CD4-positive, alpha-beta T cell treated with Interleukin-17A for 1 hour (primary cell): ENCODE results near the gene UBE2O.

Experiments used
- DNase-seq: peaks from one replicate; pipeline ENCODE4 v3.0.0-alpha.2; 2020

UBE2O gene

GRCh38 chr17:76385892-76386786, 66.8 kb downstream of the UBE2O start:
- peak; percentile 88 for DNase-seq

DNA sequence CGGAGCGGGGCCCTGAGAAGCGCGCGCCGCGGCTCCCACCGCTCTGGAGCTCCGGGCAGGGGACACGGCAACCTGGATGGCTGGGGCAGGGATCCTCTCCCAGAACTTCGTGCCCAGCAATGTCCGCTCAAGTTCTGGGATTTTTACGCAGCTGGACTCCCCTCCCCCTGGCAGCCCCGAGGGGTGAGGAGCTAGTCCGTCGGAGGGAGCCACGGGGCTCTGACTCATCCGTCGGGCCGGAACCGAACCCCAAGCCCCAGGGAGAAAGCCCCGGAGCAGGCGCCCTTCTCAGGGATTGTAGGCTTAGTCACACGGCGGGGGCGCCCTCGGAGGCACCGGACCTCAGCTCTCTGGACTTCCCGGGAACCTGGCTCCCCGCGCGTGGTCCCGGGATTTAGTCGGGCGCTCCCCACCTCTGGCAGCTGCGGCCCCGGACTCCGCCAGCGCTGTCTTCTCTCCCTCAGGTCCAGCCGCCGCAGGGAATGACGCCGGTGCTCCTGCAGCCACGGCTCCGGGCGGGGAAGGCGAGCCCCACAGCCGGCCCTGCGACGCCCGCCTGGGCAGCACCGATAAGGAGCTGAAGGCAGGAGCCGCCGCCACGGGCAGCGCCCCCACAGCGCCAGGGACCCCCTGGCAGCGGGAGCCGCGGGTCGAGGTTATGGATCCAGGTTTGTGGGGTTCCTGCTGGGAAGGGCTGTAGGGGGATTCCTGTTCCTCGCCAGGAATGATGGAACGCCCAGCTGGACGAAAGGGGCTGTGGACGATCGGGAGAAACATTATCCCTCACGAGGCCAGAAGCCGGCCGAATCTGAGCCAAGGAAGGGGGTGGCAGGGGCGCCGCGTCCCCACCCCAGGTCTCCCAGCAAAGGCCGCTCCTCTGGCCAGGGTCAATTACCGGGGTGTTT, 67.7 kb downstream of the UBE2O start:
- peak; percentile 30 for DNase-seq

GRCh38 chr17:76384222-76384986, 68.5 kb downstream of the UBE2O start, which contains the start of gene SPHK1:
Gene SPHK1, plus strand, starts transcription at chr17:76384609. Its CDS starts 1,036 bp downstream, at chr17:76385645.
- peak; percentile 57 for DNase-seq

DNA sequence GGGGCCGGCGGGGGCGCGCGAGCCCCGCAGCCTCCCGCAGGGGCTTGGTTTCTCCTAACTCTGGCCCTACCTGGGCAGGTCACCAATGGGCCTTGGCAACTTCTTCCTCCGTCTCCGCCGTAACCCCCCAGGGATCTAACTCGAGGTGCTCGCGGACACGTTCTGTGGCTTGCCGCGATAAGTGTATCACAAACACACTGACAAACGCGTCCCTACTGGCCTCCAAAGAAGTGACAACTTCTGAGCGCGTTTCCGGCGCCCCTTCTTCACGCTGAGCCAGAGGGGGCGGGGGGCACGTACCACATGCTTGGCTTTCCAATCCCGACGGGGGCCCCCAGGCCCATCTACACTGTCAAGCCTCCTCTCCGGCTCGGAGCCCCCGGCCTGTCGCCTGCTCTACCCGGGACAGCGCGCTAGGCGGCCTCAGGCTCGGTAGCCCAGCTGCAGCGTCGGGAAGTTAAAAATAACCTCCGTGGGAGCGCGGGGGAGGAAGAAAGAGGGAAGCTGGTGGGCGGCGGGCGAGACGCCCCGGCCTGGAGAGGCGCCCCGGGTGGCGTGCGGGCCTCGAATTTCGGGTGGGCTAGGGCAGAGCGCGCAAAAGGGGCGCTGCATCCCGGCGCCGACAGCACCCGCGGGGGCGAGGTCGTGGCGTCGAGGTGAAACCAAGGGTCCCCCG, 69.3 kb downstream of the UBE2O start:
- DNase-seq: peak; percentile 56

DNA sequence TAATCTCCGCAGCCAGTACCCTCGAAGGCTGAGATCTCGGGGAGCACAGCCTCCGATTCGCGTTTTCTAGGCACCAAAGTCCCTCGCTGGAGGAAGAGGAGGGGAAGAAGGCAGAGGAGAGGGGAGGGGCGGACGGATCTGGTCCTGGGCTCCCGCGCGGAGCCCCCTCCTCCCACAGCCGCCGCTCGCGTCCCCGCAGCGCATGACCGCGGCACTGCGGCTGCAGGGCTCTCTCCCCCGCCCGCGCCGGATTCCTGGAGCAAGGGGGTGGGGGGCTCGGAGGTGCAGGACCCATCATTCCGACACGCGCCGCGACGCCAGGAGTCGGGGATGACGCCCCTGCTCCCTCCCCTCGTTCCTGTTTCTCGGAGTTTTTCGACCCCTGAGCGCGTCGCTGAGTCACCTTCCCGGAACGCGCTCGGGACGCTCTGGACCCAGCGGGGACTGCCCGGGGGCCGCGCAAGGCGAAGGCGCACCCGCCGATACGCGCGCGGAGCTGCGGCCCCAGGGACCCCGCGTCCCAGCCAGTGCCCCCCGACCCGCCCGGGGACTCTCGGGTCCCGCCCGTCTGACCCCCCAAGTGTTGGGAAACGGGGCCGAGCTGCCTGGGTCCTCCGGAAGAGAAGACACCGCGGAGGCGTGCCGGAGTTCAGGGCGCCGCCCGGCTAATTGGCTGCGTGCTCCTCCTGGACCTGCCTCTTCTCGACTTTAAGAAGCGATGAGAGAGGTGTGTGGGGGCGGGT, 70.0 kb downstream of the UBE2O start:
- peak; percentile 60 for DNase-seq

DNA sequence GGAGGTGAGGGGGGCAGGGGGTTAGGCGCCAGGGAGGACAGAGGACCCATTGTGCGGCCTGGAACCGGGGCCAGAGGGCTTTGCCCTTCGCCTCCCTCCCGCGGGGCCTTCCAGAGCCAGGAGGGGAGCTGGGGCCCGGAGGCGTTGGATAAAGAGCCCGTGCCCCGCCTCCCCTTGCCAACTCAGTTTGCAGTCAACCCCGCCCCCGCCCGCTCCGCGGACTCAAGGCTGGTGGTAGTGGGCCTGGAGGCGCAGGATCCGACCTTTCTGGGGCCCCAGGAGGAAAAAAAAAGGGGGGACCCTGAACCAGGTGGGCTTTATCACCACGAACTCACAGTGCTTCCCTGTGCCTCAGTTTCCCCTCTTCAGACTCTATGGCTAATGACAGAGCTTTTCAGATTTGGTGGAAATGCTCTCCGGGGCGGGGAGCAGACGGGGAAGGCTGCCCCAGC, 70.6 kb downstream of the UBE2O start:
- no peak for DNase-seq

DNA sequence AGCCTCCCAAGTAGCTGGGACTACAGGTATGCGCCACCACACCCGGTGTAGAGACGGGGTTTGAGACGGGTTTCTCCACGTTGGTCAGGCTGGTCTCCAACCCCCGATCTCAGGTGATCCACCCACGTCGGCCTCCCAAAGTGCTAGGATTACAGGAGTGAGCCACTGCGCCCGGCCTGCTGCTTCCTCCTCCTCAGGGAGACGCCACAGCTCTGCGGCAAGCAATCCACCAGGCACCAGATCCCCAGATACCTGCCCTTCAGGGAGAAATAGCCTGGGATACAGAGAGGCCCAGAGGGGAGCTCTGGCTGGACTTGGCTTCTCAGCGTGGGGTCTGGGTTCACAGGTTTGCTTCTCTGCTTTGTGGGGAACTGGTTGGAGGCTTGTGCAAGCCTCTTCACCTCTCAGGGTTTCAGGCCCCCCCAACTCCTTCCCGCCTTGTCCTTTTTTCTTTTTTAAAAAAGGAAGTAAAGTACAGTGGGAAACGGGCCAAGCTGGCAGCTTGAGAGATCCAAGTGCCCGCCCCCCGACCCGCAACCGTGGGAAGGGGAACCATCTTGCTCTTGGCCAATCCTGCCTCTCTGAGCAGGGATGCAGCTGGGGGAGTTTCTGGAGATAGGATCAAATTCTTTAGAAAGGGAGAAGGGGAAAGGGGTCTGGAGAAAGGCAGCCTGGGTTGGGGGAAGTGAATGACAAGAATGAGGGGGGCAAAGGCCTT, 71.2 kb downstream of the UBE2O start:
- no peak for DNase-seq

DNA sequence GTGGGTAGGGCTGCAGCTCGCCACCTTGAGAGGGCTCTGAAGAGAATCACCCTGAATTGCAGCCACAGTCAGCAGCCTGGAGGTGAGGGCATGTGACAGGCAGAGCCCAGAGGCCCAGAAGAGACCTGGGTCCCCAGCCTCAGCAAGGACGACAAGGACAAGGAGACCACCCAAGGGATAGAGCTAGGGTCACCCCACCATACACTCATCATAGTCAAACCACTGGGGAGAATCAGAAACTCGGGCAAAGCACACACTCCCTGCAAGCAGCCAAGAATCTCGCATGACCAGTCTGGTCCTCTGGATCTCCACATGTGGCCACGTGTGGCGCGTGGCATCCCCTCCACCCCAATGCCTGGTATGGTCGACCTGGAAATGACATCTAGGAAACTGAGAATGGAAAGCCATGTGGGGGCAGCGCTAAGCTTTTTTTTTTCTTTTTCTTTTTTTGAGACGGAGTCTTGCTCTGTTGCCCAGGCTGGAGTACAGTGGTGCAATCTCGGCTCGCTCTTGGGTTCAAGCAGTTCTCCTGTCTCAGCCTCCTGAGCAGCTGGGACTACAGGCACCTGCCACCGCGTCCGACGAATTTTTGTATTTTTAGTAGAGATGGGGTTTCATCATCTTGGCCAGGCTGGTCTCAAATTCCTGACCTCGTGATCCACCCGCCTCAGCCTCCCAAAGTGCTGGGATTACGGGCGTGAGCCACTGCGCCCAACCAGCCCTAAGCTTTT, 73.1 kb downstream of the UBE2O start:
- no peak for DNase-seq

DNA sequence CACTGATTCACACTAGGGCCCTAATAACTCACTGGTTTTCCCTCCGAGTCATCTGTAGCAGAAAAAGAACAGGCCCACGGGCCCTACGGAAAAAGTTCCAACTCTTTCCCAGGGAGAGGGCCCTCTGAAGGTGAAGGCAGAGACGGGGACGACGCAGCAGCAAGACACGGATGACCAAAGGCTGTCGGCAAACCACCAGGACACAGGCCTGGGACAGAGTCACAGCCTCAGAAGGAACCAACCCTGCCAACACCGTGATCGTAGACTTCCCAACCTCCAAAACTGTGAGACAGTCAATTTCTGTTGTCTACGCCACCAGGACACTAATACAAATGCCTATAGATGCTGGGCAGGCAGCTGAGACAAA, 73.7 kb downstream of the UBE2O start:
- DNase-seq: no peak

- DNase-seq: no peak
Measured at GRCh38 chr17:76378548-76379274, 74.2 kb downstream of the UBE2O start.

- DNase-seq: no peak
Measured at GRCh38 chr17:76376318-76377133, 76.4 kb downstream of the UBE2O start.

DNA sequence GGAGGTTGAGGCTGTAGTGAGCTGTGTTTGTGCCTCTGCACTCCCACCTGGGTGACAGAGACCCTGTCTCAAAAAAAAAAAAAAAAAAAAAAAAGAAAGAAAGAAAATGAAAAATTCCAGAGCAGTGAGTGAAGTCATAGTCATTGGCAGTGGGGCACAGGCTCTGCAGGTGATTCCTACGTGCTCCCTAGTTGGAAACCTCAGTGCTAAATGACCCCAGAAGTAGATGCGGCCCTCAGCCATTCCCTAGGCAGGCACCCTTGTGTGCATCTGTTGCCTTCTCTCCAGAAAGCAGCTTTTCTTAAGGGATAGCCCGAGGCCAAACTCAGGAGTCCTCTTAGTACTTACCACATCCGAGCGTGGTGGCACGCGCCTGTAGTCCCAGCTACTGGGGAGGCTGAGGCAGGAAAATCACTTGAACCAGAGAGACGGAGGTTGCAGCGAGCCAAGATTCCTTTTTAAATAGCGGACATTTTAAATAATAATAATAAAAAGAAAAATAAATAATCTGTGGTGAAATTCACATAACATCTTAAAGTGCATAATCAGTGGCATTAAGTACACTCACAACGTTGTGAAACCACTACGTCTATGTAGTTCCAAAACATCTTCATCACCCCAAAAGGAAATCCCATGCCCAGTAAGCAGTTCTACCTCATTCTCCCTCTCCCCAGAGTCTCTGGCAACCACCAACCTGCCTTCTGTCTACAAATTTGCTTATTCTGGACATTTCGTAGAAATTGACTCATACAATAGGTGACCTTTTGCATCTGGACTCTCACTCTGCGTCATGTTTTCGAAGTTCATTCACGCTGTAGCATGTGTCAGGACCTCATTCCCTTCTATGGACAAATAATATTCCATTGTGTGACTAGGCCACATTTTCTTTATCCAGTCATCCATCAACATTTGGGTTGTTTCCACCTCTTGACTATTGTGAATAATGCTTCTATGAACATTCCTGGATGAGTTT, 81.0 kb downstream of the UBE2O start:
- DNase-seq: no peak

- DNase-seq: no peak
Measured at GRCh38 chr17:76370261-76370993, 82.5 kb downstream of the UBE2O start.

- DNase-seq: no peak
Measured at GRCh38 chr17:76369804-76370203, 83.1 kb downstream of the UBE2O start.

- DNase-seq: no peak
Measured at GRCh38 chr17:76369379-76369778, 83.6 kb downstream of the UBE2O start.

DNA sequence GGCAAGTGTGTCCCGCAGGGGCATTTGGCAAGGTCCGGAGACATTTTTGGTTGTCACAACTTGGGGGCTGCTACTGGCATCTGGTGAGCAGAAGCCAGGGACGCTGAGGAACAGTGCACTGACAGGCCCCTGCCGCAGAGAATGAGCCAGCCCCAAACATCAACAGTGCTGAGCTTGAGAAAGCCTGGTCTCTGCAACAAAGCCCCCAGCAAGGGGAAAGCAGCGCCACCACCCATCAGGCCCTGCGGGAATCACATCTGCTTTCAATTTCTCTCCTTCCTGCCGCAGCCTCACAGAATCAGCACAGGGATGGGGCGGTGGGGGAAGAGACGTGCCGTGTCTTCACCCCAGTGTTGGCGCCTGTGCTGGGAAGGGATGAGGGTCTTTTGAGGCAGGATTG, 84.4 kb downstream of the UBE2O start:
- DNase-seq: no peak
